ENCODE results near the gene CYRIA. TPM values are rescaled to one million over a fixed set of nuclear protein-coding genes. Genes with fewer than 3 reads are reported as not detected.

Gene CYRIA
- total RNA-seq, 4 donors from 2014 or later = 4.4 to 29.6 (median 8.1) TPM

DNA sequence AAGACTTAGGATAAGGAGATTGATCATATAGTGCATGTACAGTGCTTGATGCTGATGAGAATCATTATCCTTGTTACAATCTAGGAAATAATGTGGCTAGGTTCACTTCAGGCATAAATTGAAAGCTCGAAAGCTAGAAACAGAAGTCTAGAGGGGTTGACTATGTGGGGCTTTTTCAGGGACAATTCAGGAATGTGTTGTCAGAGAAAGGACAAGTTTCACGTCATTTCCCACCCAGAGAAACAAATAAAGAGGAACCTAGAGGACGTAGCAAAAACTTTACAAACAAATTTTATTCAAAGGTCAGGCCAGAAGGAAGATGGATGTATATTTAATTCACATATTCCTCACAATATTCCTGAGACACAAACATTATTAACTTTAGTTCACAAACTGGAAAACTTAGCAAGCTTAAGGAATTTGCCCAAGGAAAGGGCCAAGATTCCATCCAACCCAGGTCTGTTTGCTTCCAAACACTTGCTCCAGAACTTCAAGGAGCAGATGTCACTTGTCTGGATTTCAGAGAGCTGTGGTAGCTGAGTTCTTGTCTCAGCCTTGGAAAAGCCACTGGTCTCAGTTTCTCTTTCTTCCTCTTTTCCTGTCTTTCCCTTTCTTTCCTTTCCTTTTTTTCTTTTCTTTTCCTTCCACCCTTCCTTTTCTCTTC, 7.4 kb downstream of the CYRIA start:
- no peak overlapping the region for H3K4me3 ChIP-seq
- H3K27ac ChIP-seq = peak overlapping the region; percentile 78 to 81
- peaks cover 24 to 29% of the 10 kb centered on the region in 2 donors for H3K4me1 ChIP-seq
- TF ChIP-seq, protein P1, sequence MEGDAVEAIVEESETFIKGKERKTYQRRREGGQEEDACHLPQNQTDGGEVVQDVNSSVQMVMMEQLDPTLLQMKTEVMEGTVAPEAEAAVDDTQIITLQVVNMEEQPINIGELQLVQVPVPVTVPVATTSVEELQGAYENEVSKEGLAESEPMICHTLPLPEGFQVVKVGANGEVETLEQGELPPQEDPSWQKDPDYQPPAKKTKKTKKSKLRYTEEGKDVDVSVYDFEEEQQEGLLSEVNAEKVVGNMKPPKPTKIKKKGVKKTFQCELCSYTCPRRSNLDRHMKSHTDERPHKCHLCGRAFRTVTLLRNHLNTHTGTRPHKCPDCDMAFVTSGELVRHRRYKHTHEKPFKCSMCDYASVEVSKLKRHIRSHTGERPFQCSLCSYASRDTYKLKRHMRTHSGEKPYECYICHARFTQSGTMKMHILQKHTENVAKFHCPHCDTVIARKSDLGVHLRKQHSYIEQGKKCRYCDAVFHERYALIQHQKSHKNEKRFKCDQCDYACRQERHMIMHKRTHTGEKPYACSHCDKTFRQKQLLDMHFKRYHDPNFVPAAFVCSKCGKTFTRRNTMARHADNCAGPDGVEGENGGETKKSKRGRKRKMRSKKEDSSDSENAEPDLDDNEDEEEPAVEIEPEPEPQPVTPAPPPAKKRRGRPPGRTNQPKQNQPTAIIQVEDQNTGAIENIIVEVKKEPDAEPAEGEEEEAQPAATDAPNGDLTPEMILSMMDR (IDR thresholded peaks at IDR 0.05) = no peak
- TF ChIP-seq POLR2A (IDR thresholded peaks at IDR 0.05) = no peak
- intact Hi-C loops (cut with DNase I; ENCODE audit: low total_unique reads) = no loop called here
- no peaks in the 10 kb centered on the region for H3K36me3 ChIP-seq
- H3K27me3 ChIP-seq = no peaks in the 10 kb centered on the region
- no peak for DNase-seq
- no peaks in the 10 kb centered on the region for H3K9me3 ChIP-seq

DNA sequence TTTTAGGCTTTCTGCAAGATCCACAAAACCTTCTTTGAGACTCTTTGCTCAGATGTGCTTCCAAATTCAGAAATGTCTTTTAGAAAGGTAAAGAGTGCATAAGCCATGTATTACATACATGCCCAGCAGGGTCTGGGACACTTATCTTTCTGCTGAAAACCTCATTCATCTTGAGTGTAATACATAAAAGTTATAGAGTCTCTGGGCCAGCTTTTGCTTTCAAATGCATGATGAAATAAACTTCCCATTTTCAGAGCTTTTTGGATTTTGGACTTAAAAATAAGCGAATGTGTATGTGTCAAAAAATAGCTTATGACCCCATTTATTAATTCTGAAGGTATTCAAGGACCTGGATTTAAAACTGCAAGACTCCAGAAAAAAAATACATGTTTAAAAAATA, 8.0 kb downstream of the CYRIA start:
- peaks cover 24 to 33% of the 10 kb centered on the region in 2 donors for H3K4me1 ChIP-seq
- no peak for TF ChIP-seq POLR2A (IDR thresholded peaks at IDR 0.05)
- TF ChIP-seq, protein P1 (IDR thresholded peaks at IDR 0.05) = no peak
- H3K27me3 ChIP-seq = no peaks in the 10 kb centered on the region
- intact Hi-C loops (cut with DNase I; ENCODE audit: low total_unique reads) = no loop called here
- no peaks in the 10 kb centered on the region for H3K36me3 ChIP-seq
- H3K4me3 ChIP-seq = no peak overlapping the region
- DNase-seq = no peak
- no peaks in the 10 kb centered on the region for H3K9me3 ChIP-seq
- peak overlapping the region; percentile 78 to 81 for H3K27ac ChIP-seq

DNA sequence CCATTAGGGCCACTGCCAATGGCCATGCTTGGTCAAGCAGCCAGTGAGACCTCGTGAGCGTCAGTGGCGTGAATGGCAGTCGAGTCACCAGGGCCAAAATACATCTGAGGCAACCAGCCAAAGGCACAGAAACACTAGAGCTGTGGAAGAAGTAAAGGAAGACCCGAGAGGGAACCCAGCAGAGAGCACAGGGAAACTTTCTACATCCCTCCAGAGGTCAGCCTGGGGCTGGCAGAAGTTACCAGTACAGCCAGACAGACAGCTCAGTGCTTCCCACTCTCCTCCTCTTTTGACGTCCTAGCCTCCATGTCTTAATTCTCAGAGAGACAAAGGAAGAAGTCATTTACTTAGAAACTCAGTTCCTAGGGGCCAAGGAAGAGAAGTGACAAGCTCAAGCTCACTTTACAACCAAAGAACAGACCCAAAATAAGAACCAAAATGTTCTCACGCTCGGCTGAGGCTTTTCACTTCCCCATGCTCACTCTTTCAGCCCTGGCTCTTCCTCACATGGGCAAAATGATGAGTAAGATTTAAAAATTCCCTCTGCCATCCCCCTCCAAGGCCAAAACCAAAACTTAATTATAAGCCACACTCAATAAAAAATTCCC, 8.7 kb downstream of the CYRIA start:
- Histone ChIP-seq H3K27me3 (no peaks in the 10 kb centered on the region), H3K9me3 (no peaks in the 10 kb centered on the region), H3K4me1 (peaks cover 24 to 33% of the 10 kb centered on the region in 2 donors), H3K36me3 (no peaks in the 10 kb centered on the region), H3K4me3 (no peak overlapping the region), H3K27ac (peak overlapping the region; percentile 78 to 81)
- intact Hi-C loops (cut with DNase I; ENCODE audit: low total_unique reads) = no loop called here
- TF ChIP-seq POLR2A (IDR thresholded peaks at IDR 0.05) = no peak
- TF ChIP-seq, protein P1 (IDR thresholded peaks at IDR 0.05) = no peak
- peak in 1 of 2 donors; percentile 39 for DNase-seq

DNA sequence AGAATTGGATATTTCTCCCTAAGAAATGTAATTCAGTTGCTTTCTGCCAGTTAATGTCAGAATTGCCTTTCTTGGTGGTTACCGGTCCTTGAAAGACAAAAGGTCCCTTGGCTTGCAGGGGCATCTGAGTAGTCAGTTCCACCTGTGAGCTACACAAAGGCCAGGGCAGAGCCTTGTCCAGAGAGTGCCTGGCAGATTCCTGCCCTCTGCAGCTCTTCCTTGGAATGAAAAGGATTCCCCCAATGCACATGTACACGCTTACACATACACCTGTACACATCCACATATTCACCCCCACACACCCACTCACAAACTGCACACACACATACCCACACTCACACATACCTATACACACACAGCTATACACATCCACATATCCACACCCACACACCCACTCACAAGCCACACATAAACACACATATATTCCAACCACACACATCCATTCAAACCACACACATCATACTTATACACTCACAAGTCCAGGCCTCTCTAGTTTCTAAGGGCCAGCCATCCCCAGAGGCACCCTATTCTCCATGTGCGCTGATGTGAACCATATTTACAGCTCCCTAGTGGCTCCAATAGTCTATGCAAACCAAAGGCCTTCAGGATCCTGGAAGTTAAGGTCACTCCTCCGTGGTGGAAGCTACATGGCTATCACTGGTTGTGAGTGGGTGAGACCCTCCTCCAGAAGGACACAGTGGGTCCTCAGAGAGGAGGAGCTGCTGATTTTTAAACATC, 9.6 kb downstream of the CYRIA start:
- no peak for DNase-seq
- H3K27ac ChIP-seq = peak overlapping the region; percentile 78 to 81
- intact Hi-C loops (cut with DNase I; ENCODE audit: low total_unique reads) = no loop called here
- no peaks in the 10 kb centered on the region for H3K36me3 ChIP-seq
- H3K4me3 ChIP-seq = no peak overlapping the region
- TF ChIP-seq, protein P1 (IDR thresholded peaks at IDR 0.05) = no peak
- TF ChIP-seq POLR2A (IDR thresholded peaks at IDR 0.05) = no peak
- no peaks in the 10 kb centered on the region for H3K9me3 ChIP-seq
- peaks cover 24 to 28% of the 10 kb centered on the region in 2 donors for H3K4me1 ChIP-seq
- no peaks in the 10 kb centered on the region for H3K27me3 ChIP-seq

DNA sequence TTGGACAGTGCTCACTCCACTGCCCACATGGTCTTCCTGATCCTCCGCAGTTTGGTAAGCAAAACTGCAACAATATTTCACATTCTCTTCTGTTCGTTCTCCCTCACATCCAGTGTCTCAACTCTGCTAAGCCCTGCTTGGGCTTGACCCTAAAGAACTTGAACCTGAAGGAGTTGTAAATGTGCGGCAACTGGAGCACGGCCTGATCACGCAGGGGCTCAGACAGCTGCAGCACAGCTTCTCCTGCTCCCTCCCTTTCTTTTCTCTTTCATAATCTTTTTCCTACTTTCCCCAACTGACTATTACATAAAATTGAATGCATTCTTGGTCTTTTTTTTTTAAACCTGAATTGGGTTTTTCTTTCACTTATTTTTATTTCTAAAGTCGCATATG, 10.2 kb downstream of the CYRIA start:
- TF ChIP-seq, protein P1 (IDR thresholded peaks at IDR 0.05) = no peak
- no peak for TF ChIP-seq POLR2A (IDR thresholded peaks at IDR 0.05)
- H3K4me3 ChIP-seq = no peak overlapping the region
- peaks cover 24 to 28% of the 10 kb centered on the region in 2 donors for H3K4me1 ChIP-seq
- no peaks in the 10 kb centered on the region for H3K27me3 ChIP-seq
- H3K27ac ChIP-seq = peak overlapping the region; percentile 78 to 81
- peak in 1 of 2 donors; percentile 48 for DNase-seq
- no peaks in the 10 kb centered on the region for H3K36me3 ChIP-seq
- intact Hi-C loops (cut with DNase I; ENCODE audit: low total_unique reads) = no loop called here
- H3K9me3 ChIP-seq = no peaks in the 10 kb centered on the region
